ENCODE data around the gene NLRC5.

Gene NLRC5

DNA sequence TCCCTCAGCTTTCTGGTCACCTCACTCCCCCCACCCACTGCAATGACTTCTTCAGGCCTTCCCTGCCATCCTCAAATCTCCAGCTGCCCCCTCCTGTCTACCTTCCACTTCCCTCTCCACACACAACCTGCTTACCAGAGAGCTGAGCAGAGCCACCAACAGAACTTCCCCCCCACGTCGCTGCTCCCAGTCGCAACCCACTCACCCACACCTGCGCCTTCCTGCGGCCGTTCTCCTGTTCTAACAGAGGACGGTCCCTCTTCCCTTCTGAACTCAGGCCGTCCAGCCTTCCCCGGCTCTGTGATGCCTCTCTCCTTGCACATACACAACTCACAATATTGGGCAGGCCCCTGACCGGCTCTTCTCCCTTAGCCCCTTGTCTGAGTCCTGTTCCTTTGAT is 13.6 kb upstream of the NLRC5 start:
- ATAC-seq: no peak
- no peak for TF ChIP-seq ZNF565 (CRISPR knock-in tag; conservative IDR thresholded peaks at IDR 0.05; ENCODE audit: low read depth)
- no peak for TF ChIP-seq ZNF8 (CRISPR knock-in tag; IDR thresholded peaks at IDR 0.05)
- TF ChIP-seq ISL1 (CRISPR knock-in tag; IDR thresholded peaks at IDR 0.05): no peak
- no peak for TF ChIP-seq ESRRG (CRISPR knock-in tag; IDR thresholded peaks at IDR 0.05)
- TF ChIP-seq CREB5 (CRISPR knock-in tag; IDR thresholded peaks at IDR 0.05; ENCODE audit: low read depth): no peak
- TF ChIP-seq, protein P1, sequence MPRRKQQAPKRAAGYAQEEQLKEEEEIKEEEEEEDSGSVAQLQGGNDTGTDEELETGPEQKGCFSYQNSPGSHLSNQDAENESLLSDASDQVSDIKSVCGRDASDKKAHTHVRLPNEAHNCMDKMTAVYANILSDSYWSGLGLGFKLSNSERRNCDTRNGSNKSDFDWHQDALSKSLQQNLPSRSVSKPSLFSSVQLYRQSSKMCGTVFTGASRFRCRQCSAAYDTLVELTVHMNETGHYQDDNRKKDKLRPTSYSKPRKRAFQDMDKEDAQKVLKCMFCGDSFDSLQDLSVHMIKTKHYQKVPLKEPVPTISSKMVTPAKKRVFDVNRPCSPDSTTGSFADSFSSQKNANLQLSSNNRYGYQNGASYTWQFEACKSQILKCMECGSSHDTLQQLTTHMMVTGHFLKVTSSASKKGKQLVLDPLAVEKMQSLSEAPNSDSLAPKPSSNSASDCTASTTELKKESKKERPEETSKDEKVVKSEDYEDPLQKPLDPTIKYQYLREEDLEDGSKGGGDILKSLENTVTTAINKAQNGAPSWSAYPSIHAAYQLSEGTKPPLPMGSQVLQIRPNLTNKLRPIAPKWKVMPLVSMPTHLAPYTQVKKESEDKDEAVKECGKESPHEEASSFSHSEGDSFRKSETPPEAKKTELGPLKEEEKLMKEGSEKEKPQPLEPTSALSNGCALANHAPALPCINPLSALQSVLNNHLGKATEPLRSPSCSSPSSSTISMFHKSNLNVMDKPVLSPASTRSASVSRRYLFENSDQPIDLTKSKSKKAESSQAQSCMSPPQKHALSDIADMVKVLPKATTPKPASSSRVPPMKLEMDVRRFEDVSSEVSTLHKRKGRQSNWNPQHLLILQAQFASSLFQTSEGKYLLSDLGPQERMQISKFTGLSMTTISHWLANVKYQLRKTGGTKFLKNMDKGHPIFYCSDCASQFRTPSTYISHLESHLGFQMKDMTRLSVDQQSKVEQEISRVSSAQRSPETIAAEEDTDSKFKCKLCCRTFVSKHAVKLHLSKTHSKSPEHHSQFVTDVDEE (CRISPR knock-in tag; IDR thresholded peaks at IDR 0.05): no peak
- TF ChIP-seq TCF4 (CRISPR knock-in tag; IDR thresholded peaks at IDR 0.05; ENCODE audit: borderline replicate concordance): no peak
- TF ChIP-seq SNAI2 (CRISPR knock-in tag; IDR thresholded peaks at IDR 0.05): no peak
- TF ChIP-seq POU6F1 (CRISPR knock-in tag; IDR thresholded peaks at IDR 0.05; ENCODE audit: borderline replicate concordance, low read depth): no peak
- TF ChIP-seq OSR1 (CRISPR knock-in tag; IDR thresholded peaks at IDR 0.05): no peak

DNA sequence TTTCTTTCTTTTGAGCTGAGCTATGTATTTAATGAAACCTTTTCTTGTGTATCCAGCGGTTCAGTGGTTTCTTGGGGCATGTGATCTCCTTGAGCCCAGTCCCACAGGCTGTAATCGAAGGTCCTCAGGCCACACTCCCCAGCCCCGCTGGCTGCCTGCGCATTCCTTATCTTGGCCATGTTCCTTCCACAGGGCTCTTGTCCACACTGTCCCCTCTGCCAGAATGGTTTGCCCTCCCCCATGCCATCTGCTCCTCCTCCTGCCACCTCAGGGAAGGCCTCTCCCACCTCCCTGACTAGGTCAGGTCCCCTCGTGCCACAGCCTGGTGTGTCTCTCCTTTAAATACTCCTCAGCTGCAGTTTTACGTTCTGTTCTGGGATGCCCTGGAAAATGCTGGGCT is 12.1 kb upstream of the NLRC5 start:
- no peak for ATAC-seq
- no peak for TF ChIP-seq RARB (CRISPR knock-in tag; IDR thresholded peaks at IDR 0.05)

- TF ChIP-seq ZC3H10 (CRISPR knock-in tag; IDR thresholded peaks at IDR 0.05) (no peak), ARNTL (CRISPR knock-in tag; IDR thresholded peaks at IDR 0.05; ENCODE audit: borderline replicate concordance, low read depth) (no peak)
- ATAC-seq: no peak
Measured at GRCh38 chr16:56977823-56978430, 11.4 kb upstream of the NLRC5 start.

GRCh38 chr16:56980201-56980535 is 9.2 kb upstream of the NLRC5 start:
- TF ChIP-seq ZC3H10 (CRISPR knock-in tag; IDR thresholded peaks at IDR 0.05): no peak
- no peak for TF ChIP-seq ZFP30 (CRISPR knock-in tag; IDR thresholded peaks at IDR 0.05)
- no peak for TF ChIP-seq TOX (CRISPR knock-in tag; IDR thresholded peaks at IDR 0.05; ENCODE audit: borderline replicate concordance)
- TF ChIP-seq OSR1 (CRISPR knock-in tag; IDR thresholded peaks at IDR 0.05): no peak
- no peak for TF ChIP-seq ZNF70 (CRISPR knock-in tag; IDR thresholded peaks at IDR 0.05)
- no peak for TF ChIP-seq ISL1 (CRISPR knock-in tag; IDR thresholded peaks at IDR 0.05)
- no peak for TF ChIP-seq GLIS3 (CRISPR knock-in tag; IDR thresholded peaks at IDR 0.05)
- no peak for ATAC-seq

GRCh38 chr16:56980792-56981724 is 8.3 kb upstream of the NLRC5 start:
- ATAC-seq: no peak
- TF ChIP-seq ZC3H10 (CRISPR knock-in tag; IDR thresholded peaks at IDR 0.05) (no peak), TOX (CRISPR knock-in tag; IDR thresholded peaks at IDR 0.05; ENCODE audit: borderline replicate concordance) (no peak), ARNTL (CRISPR knock-in tag; IDR thresholded peaks at IDR 0.05; ENCODE audit: borderline replicate concordance, low read depth) (no peak), ZNF565 (CRISPR knock-in tag; conservative IDR thresholded peaks at IDR 0.05; ENCODE audit: low read depth) (no peak), ESRRG (CRISPR knock-in tag; IDR thresholded peaks at IDR 0.05) (no peak), OSR1 (CRISPR knock-in tag; IDR thresholded peaks at IDR 0.05) (no peak), ZNF8 (CRISPR knock-in tag; IDR thresholded peaks at IDR 0.05) (no peak), TCF4 (CRISPR knock-in tag; IDR thresholded peaks at IDR 0.05; ENCODE audit: borderline replicate concordance) (no peak), ZNF70 (CRISPR knock-in tag; IDR thresholded peaks at IDR 0.05) (no peak), CSRNP3 (CRISPR knock-in tag; IDR thresholded peaks at IDR 0.05) (no peak), CREB5 (CRISPR knock-in tag; IDR thresholded peaks at IDR 0.05; ENCODE audit: low read depth) (no peak), RARB (CRISPR knock-in tag; IDR thresholded peaks at IDR 0.05) (no peak)

All from SK-N-SH treated with all-trans-retinoic acid at 6 μM for 48 hours (cell line).